PFSK-1 (cell line): Measurements from ENCODE around the gene POLR1E.

Experiments
- POLR2AphosphoS5 ChIP-seq: IDR thresholded peaks from 2 replicates; pipeline ENCODE4 v1.6.1; 2012; ENCODE audit warnings: low read depth, mild to moderate bottlenecking, control low read depth, low read length, moderate library complexity
- TAF1 ChIP-seq: IDR thresholded peaks from 2 replicates; pipeline ENCODE4 v1.6.1; 2012; ENCODE audit warnings: low read length, control low read depth, borderline replicate concordance; ENCODE audit not compliant: insufficient read depth

DNA sequence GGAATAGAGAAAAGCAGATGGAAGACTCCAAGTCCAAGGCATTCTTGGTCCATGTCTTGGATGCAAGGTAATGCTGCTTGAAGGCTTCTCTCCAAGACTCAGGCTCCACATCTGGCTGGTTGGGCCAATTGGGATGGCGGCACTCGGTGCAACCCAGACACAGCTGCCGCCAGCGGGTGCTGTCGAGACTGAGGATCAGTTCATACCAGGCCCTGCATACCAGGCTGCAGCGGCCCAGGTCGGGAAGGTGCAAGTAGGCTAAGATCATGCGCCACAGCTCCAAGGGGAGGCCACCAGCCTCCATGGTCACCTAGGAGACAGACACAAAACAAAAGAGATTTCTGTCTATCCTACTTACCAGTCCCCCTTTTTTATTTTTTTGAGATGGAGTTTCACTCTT lies 55.7 kb downstream of the POLR1E start:
- no peak for TF ChIP-seq TAF1
- no peak for TF ChIP-seq POLR2AphosphoS5
